Thyroid gland (tissue), 4 donors: ENCODE measurements around the gene ESPNL. TPM values are rescaled to one million over a fixed set of nuclear protein-coding genes. Genes with fewer than 3 reads are reported as not detected.

Source experiments
- DNase-seq, 2 donors: peaks; one replicate each; pipeline ENCODE4 v3.0.0-alpha.2; 2019
- H3K27ac ChIP-seq, 3 donors: fragments of 200-600 bp; sonication (generic); 1 replicate in 2 of 3; 2 replicates in 1 of 3; pipeline ENCODE4 v1.5.1; 2016 to 2019; ENCODE audit warnings: mild to moderate bottlenecking in 1 of 3, moderate library complexity in 1 of 3
- H3K27me3 ChIP-seq: fragments of 200-600 bp; sonication (generic); one replicate; pipeline ENCODE4 v1.5.1; 2019
- H3K36me3 ChIP-seq, 2 donors: fragments of 200-600 bp; sonication (generic); one replicate each; pipeline ENCODE4 v1.5.1; 2016 to 2019
- H3K4me1 ChIP-seq, 2 donors: fragments of 200-600 bp; sonication (generic); one replicate each; pipeline ENCODE4 v1.5.1; 2017 to 2019
- H3K4me3 ChIP-seq, 3 donors: fragments of 200-600 bp; sonication (generic); replicated peaks in 1 of 3; 1 replicate in 2 of 3; 2 replicates in 1 of 3; pipeline ENCODE4 v1.5.1; 2016; ENCODE audit warnings: mild to moderate bottlenecking in 1 of 3
- H3K9me3 ChIP-seq: fragments of 200-600 bp; sonication (generic); one replicate; pipeline ENCODE4 v1.5.1; 2017
- CTCF ChIP-seq, 6 experiments: fragments of 200-600 bp in 3 of 6; fragments of 450-650 bp in 3 of 6; sonication (generic) in 3 of 6; IDR thresholded peaks; one replicate each; pipeline ENCODE4 v1.5.1; 2016 to 2019; ENCODE audit warnings: antibody characterized with exemption in 6 of 6, mild to moderate bottlenecking in 2 of 6, inconsistent platforms in 1 of 6, moderate library complexity in 1 of 6
- POLR2A ChIP-seq, 2 donors: fragments of 450-650 bp; IDR thresholded peaks; one replicate each; pipeline ENCODE4 v1.6.1; 2017; ENCODE audit warnings: antibody characterized with exemption in 2 of 2, mild to moderate bottlenecking in 2 of 2, moderate library complexity in 1 of 2
- WGBS, 2 donors: methylation state at CpG; one replicate each; pipeline ENCODE4 v1.1.5; 2017; 5-methylcytosine and 5-hydroxymethylcytosine counted together
- intact Hi-C: fragments of 100-400 bp; cut with DNase I; formaldehyde crosslinking; loops from one replicate; pipeline ENCODE4 v1.15.1; 2023
- total RNA-seq, 4 donors: library from RNA; depleted of rRNA; stranded (reverse); fragments of >200 nt; gene quantifications; one replicate each; pipeline ENCODE4 v1.2.3, GENCODE V29; 2016

Gene ESPNL
- total RNA-seq, 4 donors from 2014 or later, result 0.11 to 3.8 (median 2.6) TPM

GRCh38 chr2:238128534-238129001 lies 28.4 kb downstream of the ESPNL start:
- intact Hi-C loops, result no loop called here
- Histone ChIP-seq H3K9me3 (no peaks in the 10 kb centered on the region), H3K4me1 (peaks cover 0 to 5% of the 10 kb centered on the region in 2 donors), H3K36me3 (no peaks in the 10 kb centered on the region), H3K27ac (no peak overlapping the region), H3K27me3 (no peaks in the 10 kb centered on the region), H3K4me3 (no peak overlapping the region)
- TF ChIP-seq POLR2A (IDR thresholded peaks at IDR 0.05), result no peak
- WGBS, 2 donors, result 78 to 84% methylated on average over 27 of the region's 30 CpGs
- DNase-seq, result no peak

- Histone ChIP-seq H3K36me3 (no peaks in the 10 kb centered on the region), H3K9me3 (no peaks in the 10 kb centered on the region), H3K4me1 (peaks cover 0 to 5% of the 10 kb centered on the region in 2 donors), H3K4me3 (no peak overlapping the region), H3K27me3 (no peaks in the 10 kb centered on the region), H3K27ac (no peak overlapping the region)
- DNase-seq, result no peak
- no peak for TF ChIP-seq CTCF (IDR thresholded peaks at IDR 0.05)
- TF ChIP-seq POLR2A (IDR thresholded peaks at IDR 0.05), result no peak
- intact Hi-C loops, result no loop called here
- WGBS, 2 donors, result 87 to 93% methylated on average over 13 to 22 of the region's 22 CpGs
These were observed 29.2 kb downstream of the ESPNL start for GRCh38 chr2:238129166-238130010.

- H3K27me3 ChIP-seq, result no peaks in the 10 kb centered on the region
- no peaks in the 10 kb centered on the region for H3K9me3 ChIP-seq
- no peaks in the 10 kb centered on the region for H3K36me3 ChIP-seq
- intact Hi-C loops, result no loop called here
- H3K4me1 ChIP-seq, result peaks cover 0 to 5% of the 10 kb centered on the region in 2 donors
- H3K27ac ChIP-seq, result no peak overlapping the region
- H3K4me3 ChIP-seq, result no peak overlapping the region
- TF ChIP-seq POLR2A (IDR thresholded peaks at IDR 0.05), result no peak
- no peak for TF ChIP-seq CTCF (IDR thresholded peaks at IDR 0.05)
- WGBS, 2 donors, result 98 to 100% methylated on average over 1 to 9 of the region's 28 CpGs
- DNase-seq, result no peak
These were observed 30.1 kb downstream of the ESPNL start for GRCh38 chr2:238130111-238130695.

GRCh38 chr2:238130696-238131628 lies 30.8 kb downstream of the ESPNL start:
- Histone ChIP-seq H3K4me3 (no peak overlapping the region), H3K36me3 (no peaks in the 10 kb centered on the region), H3K4me1 (peaks cover 0 to 5% of the 10 kb centered on the region in 2 donors), H3K9me3 (no peaks in the 10 kb centered on the region), H3K27ac (no peak overlapping the region), H3K27me3 (no peaks in the 10 kb centered on the region)
- WGBS, 2 donors, result 67 to 93% methylated on average over 6 to 40 of the region's 68 CpGs
- TF ChIP-seq POLR2A (IDR thresholded peaks at IDR 0.05) (no peak), CTCF (IDR thresholded peaks at IDR 0.05) (no peak)
- no peak for DNase-seq
- intact Hi-C loops, result no loop called here

- WGBS, 2 donors, result 94% methylated on average over 10 to 12 of the region's 14 CpGs
These were observed 31.8 kb downstream of the ESPNL start for GRCh38 chr2:238131761-238132462.

More at GRCh38 chr2:238131761-238132462, 31.8 kb downstream of the ESPNL start:
- no peak for TF ChIP-seq CTCF (IDR thresholded peaks at IDR 0.05)
- TF ChIP-seq POLR2A (IDR thresholded peaks at IDR 0.05), result no peak
- Histone ChIP-seq H3K36me3 (no peaks in the 10 kb centered on the region), H3K4me3 (no peak overlapping the region), H3K4me1 (peaks cover 0 to 5% of the 10 kb centered on the region in 2 donors), H3K9me3 (no peaks in the 10 kb centered on the region), H3K27ac (no peak overlapping the region), H3K27me3 (no peaks in the 10 kb centered on the region)
- intact Hi-C loops, result no loop called here
- no peak for DNase-seq
